Parathyroid adenoma (tissue), 2 donors: Measurements from ENCODE around the gene KRTAP2-1.
"Not testable (repeated sequence)": the region's sequence is repeated elsewhere in the genome, so short reads cannot be mapped to it uniquely, and the experiment has no call there.

Experiments
- H2AFZ ChIP-seq: fragments of 300-600 bp; sonication (generic); one replicate; pipeline ENCODE4 v1.7.0; 2017; ENCODE audit warnings: antibody characterized with exemption, mild to moderate bottlenecking
- H3K27ac ChIP-seq: fragments of 300-600 bp; sonication (generic); one replicate; pipeline ENCODE4 v1.7.0; 2017
- H3K27me3 ChIP-seq: fragments of 300-600 bp; sonication (generic); one replicate; pipeline ENCODE4 v1.7.0; 2017; ENCODE audit warnings: low read length; ENCODE audit not compliant: control insufficient read depth, insufficient read depth
- H3K36me3 ChIP-seq: fragments of 300-600 bp; sonication (generic); one replicate; pipeline ENCODE4 v1.7.0; 2017; ENCODE audit warnings: low read length; ENCODE audit not compliant: control insufficient read depth, insufficient read depth
- H3K4me1 ChIP-seq: fragments of 300-600 bp; sonication (generic); one replicate; pipeline ENCODE4 v1.7.0; 2017; ENCODE audit warnings: control low read depth
- H3K4me2 ChIP-seq: fragments of 300-600 bp; sonication (generic); one replicate; pipeline ENCODE4 v1.7.0; 2017; ENCODE audit warnings: low read length
- H3K4me3 ChIP-seq: fragments of 300-600 bp; sonication (generic); one replicate; pipeline ENCODE4 v1.7.0; 2017; ENCODE audit warnings: low read depth, low read length
- H3K79me2 ChIP-seq: fragments of 300-600 bp; sonication (generic); one replicate; pipeline ENCODE4 v1.7.0; 2017; ENCODE audit warnings: control low read depth
- H3K9ac ChIP-seq: fragments of 300-600 bp; sonication (generic); one replicate; pipeline ENCODE4 v1.7.0; 2017; ENCODE audit warnings: mild to moderate bottlenecking
- H3K9me3 ChIP-seq: fragments of 300-600 bp; sonication (generic); one replicate; pipeline ENCODE4 v1.7.0; 2017; ENCODE audit warnings: low read length; ENCODE audit not compliant: control insufficient read depth
- CTCF ChIP-seq: fragments of 300-600 bp; sonication (generic); IDR thresholded peaks from one replicate; pipeline ENCODE4 v1.7.0; 2017; ENCODE audit warnings: antibody characterized with exemption, mild to moderate bottlenecking
- donor health status: primary hyperparathyroidism.

Gene KRTAP2-1

GRCh38 chr17:41037853-41038350 lies 9.2 kb downstream of the KRTAP2-1 start:
- no peaks in the 10 kb centered on the region for H3K36me3 ChIP-seq
- H3K79me2 ChIP-seq, result no peaks in the 10 kb centered on the region
- no peak overlapping the region for H3K9ac ChIP-seq
- H3K27me3 ChIP-seq, result no peaks in the 10 kb centered on the region
- H3K4me3 ChIP-seq, result no peak overlapping the region
- TF ChIP-seq CTCF, result no peak
- H3K27ac ChIP-seq, result no peak overlapping the region
- H3K4me1 ChIP-seq, result no peaks in the 10 kb centered on the region
- no peak overlapping the region for H2AFZ ChIP-seq
- H3K9me3 ChIP-seq, result no peaks in the 10 kb centered on the region
- H3K4me2 ChIP-seq, result no peak overlapping the region

GRCh38 chr17:41034346-41034935 lies 12.7 kb downstream of the KRTAP2-1 start, which contains the start of gene KRTAP1-3:
TSS of gene KRTAP1-3 (minus strand) at chr17:41034874. CDS start at chr17:41034821, 53 bp downstream.
- not testable (repeated sequence) for H3K27me3 ChIP-seq, H3K4me2 ChIP-seq, H3K9me3 ChIP-seq, H3K9ac ChIP-seq, H3K79me2 ChIP-seq, H2AFZ ChIP-seq, H3K27ac ChIP-seq, H3K4me1 ChIP-seq, H3K4me3 ChIP-seq, H3K36me3 ChIP-seq

- no peak for TF ChIP-seq CTCF
- no peak within 1 kb of the TSS for H3K27ac ChIP-seq
- no peaks in the 10 kb centered on the region for H3K4me1 ChIP-seq
- no peak within 1 kb of the TSS for H3K4me3 ChIP-seq
- no peaks in the 10 kb centered on the region for H3K27me3 ChIP-seq
- no peak within 1 kb of the TSS for H3K4me2 ChIP-seq
- H3K9me3 ChIP-seq, result no peaks in the 10 kb centered on the region
- H3K36me3 ChIP-seq, result no peaks in the 10 kb centered on the region
- no peaks in the 10 kb centered on the region for H3K79me2 ChIP-seq
- H2AFZ ChIP-seq, result no peak within 1 kb of the TSS
- H3K9ac ChIP-seq, result no peak within 1 kb of the TSS
Observed at GRCh38 chr17:41029633-41030245, 17.4 kb downstream of the KRTAP2-1 start, which contains the start of gene KRTAP1-4. TSS of gene KRTAP1-4 (minus strand) at chr17:41030195. CDS start at chr17:41030078, 117 bp downstream.

GRCh38 chr17:41026715-41027471 lies 20.2 kb downstream of the KRTAP2-1 start, which contains the start of gene KRTAP1-5:
TSS of gene KRTAP1-5 (minus strand) at chr17:41027208. CDS start at chr17:41027155, 53 bp downstream.
- Histone ChIP-seq H3K9ac (no peak within 1 kb of the TSS), H3K79me2 (no peaks in the 10 kb centered on the region), H3K27me3 (no peaks in the 10 kb centered on the region)

More at GRCh38 chr17:41026715-41027471, 20.2 kb downstream of the KRTAP2-1 start, which contains the start of gene KRTAP1-5:
- Histone ChIP-seq H2AFZ (no peak within 1 kb of the TSS), H3K9me3 (no peaks in the 10 kb centered on the region), H3K27ac (no peak within 1 kb of the TSS), H3K36me3 (no peaks in the 10 kb centered on the region), H3K4me2 (no peak within 1 kb of the TSS), H3K4me1 (no peaks in the 10 kb centered on the region), H3K4me3 (no peak within 1 kb of the TSS)
- TF ChIP-seq CTCF, result no peak
